Measurements from ENCODE around the gene MEPCE. TPM values are rescaled to one million over a fixed set of nuclear protein-coding genes. Genes with fewer than 3 reads are reported as not detected.

The MEPCE gene
- total and polyA plus RNA-seq, 8 donors, result 11.1 to 20.7 (median 16.2) TPM

GRCh38 chr7:100464210-100464660 is 34.6 kb downstream of the MEPCE start, which contains the start of gene SPACDR:
Gene SPACDR (minus strand): TSS chr7:100464260. CDS start chr7:100464025, 235 bp downstream.
- peaks cover 0 to 5% (median 0%) of the 10 kb centered on the region in 3 donors for H3K4me1 ChIP-seq
- no peak for TF ChIP-seq CTCF (IDR thresholded peaks at IDR 0.05)
- no peaks in the 10 kb centered on the region for H3K9me3 ChIP-seq
- no peak within 1 kb of the TSS for H3K4me3 ChIP-seq
- H3K27me3 ChIP-seq, result no peaks in the 10 kb centered on the region
- intact Hi-C loops (cut with DNase I), result loop anchor here in 1 of 3 donors (10.0 kb wide), 1 partner anchor 221 kb away; no protein-coding TSS in a partner anchor
- no peak within 1 kb of the TSS for H3K27ac ChIP-seq
- FAIRE-seq (no peak), ATAC-seq (no peak), DNase-seq (no peak)
- H3K36me3 ChIP-seq, result no peaks in the 10 kb centered on the region
- 71 to 80% methylated on average over 7 of the region's 7 CpGs for WGBS, 2 donors

GRCh38 chr7:100464791-100465190 is 35.2 kb downstream of the MEPCE start:
- no peak for ATAC-seq
- Histone ChIP-seq H3K27me3 (no peaks in the 10 kb centered on the region), H3K36me3 (no peaks in the 10 kb centered on the region), H3K27ac (no peak overlapping the region), H3K9me3 (no peaks in the 10 kb centered on the region), H3K4me1 (peaks cover 0 to 5% (median 0%) of the 10 kb centered on the region in 3 donors), H3K4me3 (no peak overlapping the region)
- TF ChIP-seq CTCF (IDR thresholded peaks at IDR 0.05), result no peak
- intact Hi-C loops (cut with DNase I), result loop anchor here in 2 of 3 donors (5.0 to 10.0 kb wide), 3 partner anchors 98 to 220 kb away; no protein-coding TSS in a partner anchor
- 91 to 98% methylated on average over 2 of the region's 2 CpGs for WGBS, 2 donors
- FAIRE-seq, result no peak
- no peak for DNase-seq

- 58 to 60% methylated on average over 8 of the region's 8 CpGs for WGBS, 2 donors
- ATAC-seq, result no peak
- intact Hi-C loops (cut with DNase I), result loop anchor here in 2 of 3 donors (5.0 to 10.0 kb wide), 3 partner anchors 97 to 220 kb away; no protein-coding TSS in a partner anchor
- TF ChIP-seq CTCF (IDR thresholded peaks at IDR 0.05), result no peak
- H3K9me3 ChIP-seq, result no peaks in the 10 kb centered on the region
- no peak for DNase-seq
- no peak overlapping the region for H3K4me3 ChIP-seq
- no peaks in the 10 kb centered on the region for H3K27me3 ChIP-seq
- FAIRE-seq, result no peak
- H3K4me1 ChIP-seq, result peaks cover 0 to 5% (median 0%) of the 10 kb centered on the region in 3 donors
- H3K36me3 ChIP-seq, result no peaks in the 10 kb centered on the region
- peak overlapping the region in 2 of 4 donors; percentile 3 to 39 for H3K27ac ChIP-seq
Observed at GRCh38 chr7:100465299-100465698, 35.7 kb downstream of the MEPCE start.

GRCh38 chr7:100465702-100466311 is 36.2 kb downstream of the MEPCE start:
- peak; percentile 42 to 61 (median 56) for TF ChIP-seq CTCF (IDR thresholded peaks at IDR 0.05)
- 3 to 4% methylated on average over 16 to 17 of the region's 17 CpGs for WGBS, 2 donors
- Histone ChIP-seq H3K4me1 (peaks cover 0 to 5% (median 0%) of the 10 kb centered on the region in 3 donors), H3K4me3 (peak overlapping the region in 1 of 4 donors; percentile 14), H3K9me3 (no peaks in the 10 kb centered on the region), H3K27me3 (no peaks in the 10 kb centered on the region), H3K36me3 (no peaks in the 10 kb centered on the region), H3K27ac (peak overlapping the region in 3 of 4 donors; percentile 39 to 42 (median 41))
- peak; percentile 84 to 93 (median 92) for ATAC-seq
- DNase-seq, result peak; percentile 82 to 95 (median 88)
- intact Hi-C loops (cut with DNase I), result loop anchor here in 2 of 3 donors (5.0 to 10.0 kb wide), 3 partner anchors 96 to 219 kb away; no protein-coding TSS in a partner anchor
- no peak for FAIRE-seq

Measured in pancreas (tissue), 10 donors.